ENCODE results near the gene MAP3K9.
"Not testable (repeated sequence)": the region's sequence is repeated elsewhere in the genome, so short reads cannot be mapped to it uniquely, and the experiment has no call there.

The MAP3K9 gene

GRCh38 chr14:70809225-70810219, at the start of gene MAP3K9:
MAP3K9 (minus strand) TSS chr14:70809513; CDS start chr14:70809171, 342 bp downstream.
- peak; percentile 84 to 89 for DNase-seq

- DNase-seq, result no peak
These were observed 49.3 kb upstream of the MAP3K9 start for GRCh38 chr14:70858641-70859040.

GRCh38 chr14:70857496-70857890, 48.2 kb upstream of the MAP3K9 start:
- DNase-seq, result no peak

GRCh38 chr14:70856851-70857495, 47.7 kb upstream of the MAP3K9 start:
- peak in 1 of 2 experiments; percentile 5 for DNase-seq

- no peak for DNase-seq
These were observed 46.2 kb upstream of the MAP3K9 start for GRCh38 chr14:70855486-70855885.

GRCh38 chr14:70853658-70854057, 44.3 kb upstream of the MAP3K9 start:
- DNase-seq, result not testable (repeated sequence)

GRCh38 chr14:70847406-70848090, 38.2 kb upstream of the MAP3K9 start:
- DNase-seq, result no peak

- no peak for DNase-seq
These were observed 36.3 kb upstream of the MAP3K9 start for GRCh38 chr14:70845601-70846000.

GRCh38 chr14:70842851-70843462, 33.6 kb upstream of the MAP3K9 start:
- DNase-seq, result no peak

- no peak for DNase-seq
These were observed 28.8 kb upstream of the MAP3K9 start for GRCh38 chr14:70838076-70838475.

- DNase-seq, result no peak
These were observed 27.6 kb upstream of the MAP3K9 start for GRCh38 chr14:70836946-70837345.

- no peak for DNase-seq
These were observed 24.6 kb upstream of the MAP3K9 start for GRCh38 chr14:70833884-70834283.

- peak in 1 of 2 experiments; percentile 27 for DNase-seq
These were observed 23.4 kb upstream of the MAP3K9 start for GRCh38 chr14:70832561-70833305.

GRCh38 chr14:70830998-70831781, 21.9 kb upstream of the MAP3K9 start:
- DNase-seq, result no peak

- no peak for DNase-seq
These were observed 18.9 kb upstream of the MAP3K9 start for GRCh38 chr14:70828188-70828587.

GRCh38 chr14:70827752-70828151, 18.4 kb upstream of the MAP3K9 start:
- DNase-seq, result no peak

GRCh38 chr14:70827347-70827746, 18.0 kb upstream of the MAP3K9 start:
- DNase-seq, result no peak

- DNase-seq, result no peak
These were observed 14.0 kb upstream of the MAP3K9 start for GRCh38 chr14:70823281-70823680.

GRCh38 chr14:70822530-70823185, 13.3 kb upstream of the MAP3K9 start:
- no peak for DNase-seq
